ENCODE measurements around the gene CCDC24.

Gene CCDC24

GRCh38 chr1:44027320-44027719 lies 35.9 kb downstream of the CCDC24 start:
- H3K27me3 ChIP-seq (ENCODE audit: control insufficient read depth, insufficient read depth, low read length): no peaks in the 10 kb centered on the region
- no peaks in the 10 kb centered on the region for H3K9me3 ChIP-seq (ENCODE audit: control insufficient read depth, low read length)
- H3K4me3 ChIP-seq (ENCODE audit: low read length): no peak overlapping the region
- peaks cover 48% of the 10 kb centered on the region for H3K4me1 ChIP-seq (ENCODE audit: control insufficient read depth, insufficient read depth, low read length)
- H3K9ac ChIP-seq (ENCODE audit: low read length): no peak overlapping the region
- no peaks in the 10 kb centered on the region for H3K36me3 ChIP-seq (ENCODE audit: control insufficient read depth, insufficient read depth, low read length)

GRCh38 chr1:44029260-44029910 lies 38.0 kb downstream of the CCDC24 start:
- Histone ChIP-seq H3K4me3 (ENCODE audit: low read length) (peak overlapping the region; percentile 5), H3K4me1 (ENCODE audit: control insufficient read depth, insufficient read depth, low read length) (peaks cover 53% of the 10 kb centered on the region)

GRCh38 chr1:44029911-44030604 lies 38.7 kb downstream of the CCDC24 start:
- Histone ChIP-seq H3K9ac (ENCODE audit: low read length) (peak overlapping the region; percentile 38), H3K4me3 (ENCODE audit: low read length) (peak overlapping the region; percentile 5), H3K4me1 (ENCODE audit: control insufficient read depth, insufficient read depth, low read length) (peaks cover 53% of the 10 kb centered on the region), H3K9me3 (ENCODE audit: control insufficient read depth, low read length) (no peaks in the 10 kb centered on the region), H3K36me3 (ENCODE audit: control insufficient read depth, insufficient read depth, low read length) (no peaks in the 10 kb centered on the region), H3K27me3 (ENCODE audit: control insufficient read depth, insufficient read depth, low read length) (no peaks in the 10 kb centered on the region)

More at GRCh38 chr1:44029260-44029910, 38.0 kb downstream of the CCDC24 start:
- H3K9ac ChIP-seq (ENCODE audit: low read length): peak overlapping the region; percentile 38
- H3K9me3 ChIP-seq (ENCODE audit: control insufficient read depth, low read length): no peaks in the 10 kb centered on the region
- no peaks in the 10 kb centered on the region for H3K36me3 ChIP-seq (ENCODE audit: control insufficient read depth, insufficient read depth, low read length)
- H3K27me3 ChIP-seq (ENCODE audit: control insufficient read depth, insufficient read depth, low read length): no peaks in the 10 kb centered on the region

- H3K4me1 ChIP-seq (ENCODE audit: control insufficient read depth, insufficient read depth, low read length): peaks cover 55% of the 10 kb centered on the region
- no peaks in the 10 kb centered on the region for H3K9me3 ChIP-seq (ENCODE audit: control insufficient read depth, low read length)
- H3K27me3 ChIP-seq (ENCODE audit: control insufficient read depth, insufficient read depth, low read length): no peaks in the 10 kb centered on the region
- H3K9ac ChIP-seq (ENCODE audit: low read length): peak overlapping the region; percentile 38
- no peaks in the 10 kb centered on the region for H3K36me3 ChIP-seq (ENCODE audit: control insufficient read depth, insufficient read depth, low read length)
- H3K4me3 ChIP-seq (ENCODE audit: low read length): no peak overlapping the region
Observed at GRCh38 chr1:44030605-44031251, 39.3 kb downstream of the CCDC24 start.

- H3K9ac ChIP-seq (ENCODE audit: low read length): peak within 1 kb of the TSS; percentile 38
- H3K4me1 ChIP-seq (ENCODE audit: control insufficient read depth, insufficient read depth, low read length): peaks cover 55% of the 10 kb centered on the region
- no peaks in the 10 kb centered on the region for H3K9me3 ChIP-seq (ENCODE audit: control insufficient read depth, low read length)
- H3K4me3 ChIP-seq (ENCODE audit: low read length): no peak within 1 kb of the TSS
- no peaks in the 10 kb centered on the region for H3K36me3 ChIP-seq (ENCODE audit: control insufficient read depth, insufficient read depth, low read length)
- no peaks in the 10 kb centered on the region for H3K27me3 ChIP-seq (ENCODE audit: control insufficient read depth, insufficient read depth, low read length)
Observed at GRCh38 chr1:44031252-44032169, 40.1 kb downstream of the CCDC24 start, which contains the start of gene SLC6A9. Gene SLC6A9, minus strand, starts transcription at chr1:44031462. Its CDS starts 7,185 bp downstream, at chr1:44024277.

GRCh38 chr1:44032170-44032790 lies 40.9 kb downstream of the CCDC24 start:
- Histone ChIP-seq H3K27me3 (ENCODE audit: control insufficient read depth, insufficient read depth, low read length) (no peaks in the 10 kb centered on the region), H3K9me3 (ENCODE audit: control insufficient read depth, low read length) (no peaks in the 10 kb centered on the region), H3K4me3 (ENCODE audit: low read length) (no peak overlapping the region), H3K9ac (ENCODE audit: low read length) (no peak overlapping the region), H3K36me3 (ENCODE audit: control insufficient read depth, insufficient read depth, low read length) (no peaks in the 10 kb centered on the region), H3K4me1 (ENCODE audit: control insufficient read depth, insufficient read depth, low read length) (peaks cover 55% of the 10 kb centered on the region)

GRCh38 chr1:44033041-44033575 lies 41.7 kb downstream of the CCDC24 start:
- Histone ChIP-seq H3K9me3 (ENCODE audit: control insufficient read depth, low read length) (no peaks in the 10 kb centered on the region), H3K4me1 (ENCODE audit: control insufficient read depth, insufficient read depth, low read length) (peaks cover 52% of the 10 kb centered on the region), H3K4me3 (ENCODE audit: low read length) (no peak overlapping the region)

GRCh38 chr1:44033756-44034155 lies 42.4 kb downstream of the CCDC24 start:
- Histone ChIP-seq H3K9me3 (ENCODE audit: control insufficient read depth, low read length) (no peaks in the 10 kb centered on the region), H3K4me3 (ENCODE audit: low read length) (no peak overlapping the region), H3K9ac (ENCODE audit: low read length) (peak overlapping the region; percentile 3), H3K27me3 (ENCODE audit: control insufficient read depth, insufficient read depth, low read length) (no peaks in the 10 kb centered on the region), H3K36me3 (ENCODE audit: control insufficient read depth, insufficient read depth, low read length) (no peaks in the 10 kb centered on the region), H3K4me1 (ENCODE audit: control insufficient read depth, insufficient read depth, low read length) (peaks cover 47% of the 10 kb centered on the region)

More at GRCh38 chr1:44033041-44033575, 41.7 kb downstream of the CCDC24 start:
- Histone ChIP-seq H3K9ac (ENCODE audit: low read length) (peak overlapping the region; percentile 3), H3K27me3 (ENCODE audit: control insufficient read depth, insufficient read depth, low read length) (no peaks in the 10 kb centered on the region), H3K36me3 (ENCODE audit: control insufficient read depth, insufficient read depth, low read length) (no peaks in the 10 kb centered on the region)

- Histone ChIP-seq H3K9ac (ENCODE audit: low read length) (no peak overlapping the region), H3K4me1 (ENCODE audit: control insufficient read depth, insufficient read depth, low read length) (peaks cover 40% of the 10 kb centered on the region), H3K36me3 (ENCODE audit: control insufficient read depth, insufficient read depth, low read length) (no peaks in the 10 kb centered on the region), H3K27me3 (ENCODE audit: control insufficient read depth, insufficient read depth, low read length) (no peaks in the 10 kb centered on the region), H3K4me3 (ENCODE audit: low read length) (no peak overlapping the region), H3K9me3 (ENCODE audit: control insufficient read depth, low read length) (no peaks in the 10 kb centered on the region)
Observed at GRCh38 chr1:44034423-44034822, 43.0 kb downstream of the CCDC24 start.

GRCh38 chr1:44034976-44035716 lies 43.7 kb downstream of the CCDC24 start:
- H3K9ac ChIP-seq (ENCODE audit: low read length): no peak overlapping the region
- no peaks in the 10 kb centered on the region for H3K9me3 ChIP-seq (ENCODE audit: control insufficient read depth, low read length)

More at GRCh38 chr1:44034976-44035716, 43.7 kb downstream of the CCDC24 start:
- no peaks in the 10 kb centered on the region for H3K27me3 ChIP-seq (ENCODE audit: control insufficient read depth, insufficient read depth, low read length)
- peaks cover 36% of the 10 kb centered on the region for H3K4me1 ChIP-seq (ENCODE audit: control insufficient read depth, insufficient read depth, low read length)
- H3K36me3 ChIP-seq (ENCODE audit: control insufficient read depth, insufficient read depth, low read length): no peaks in the 10 kb centered on the region
- no peak overlapping the region for H3K4me3 ChIP-seq (ENCODE audit: low read length)
